ENCODE data around the gene MPO.
A peak's percentile ranks its signal among the peaks of the same experiment; 100 is the strongest.

Gene MPO

DNA sequence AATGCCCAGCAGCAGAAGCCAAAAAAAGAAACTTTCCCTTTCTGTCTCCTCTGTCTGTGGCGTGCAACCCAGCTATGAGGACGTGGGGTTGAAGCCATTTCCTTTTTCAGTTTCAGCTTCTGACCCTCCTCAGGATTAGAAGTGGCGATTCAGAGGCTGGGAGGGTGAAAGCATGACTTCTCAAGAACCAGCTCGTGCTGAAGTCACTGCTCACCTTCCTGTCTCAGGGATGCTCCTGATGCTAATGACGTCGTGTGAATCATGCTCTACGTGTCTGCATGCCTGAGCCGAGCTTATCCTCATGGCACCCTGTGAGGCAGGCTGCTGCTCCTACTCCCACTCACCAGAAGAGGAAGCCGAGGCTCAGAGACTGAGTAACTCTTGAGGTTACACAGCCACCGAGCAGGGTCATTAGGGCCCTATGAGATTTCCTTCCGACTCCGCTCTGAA, 48.0 kb downstream of the MPO start:
- DNase-seq = peak; percentile 95
- TF ChIP-seq, protein P1, sequence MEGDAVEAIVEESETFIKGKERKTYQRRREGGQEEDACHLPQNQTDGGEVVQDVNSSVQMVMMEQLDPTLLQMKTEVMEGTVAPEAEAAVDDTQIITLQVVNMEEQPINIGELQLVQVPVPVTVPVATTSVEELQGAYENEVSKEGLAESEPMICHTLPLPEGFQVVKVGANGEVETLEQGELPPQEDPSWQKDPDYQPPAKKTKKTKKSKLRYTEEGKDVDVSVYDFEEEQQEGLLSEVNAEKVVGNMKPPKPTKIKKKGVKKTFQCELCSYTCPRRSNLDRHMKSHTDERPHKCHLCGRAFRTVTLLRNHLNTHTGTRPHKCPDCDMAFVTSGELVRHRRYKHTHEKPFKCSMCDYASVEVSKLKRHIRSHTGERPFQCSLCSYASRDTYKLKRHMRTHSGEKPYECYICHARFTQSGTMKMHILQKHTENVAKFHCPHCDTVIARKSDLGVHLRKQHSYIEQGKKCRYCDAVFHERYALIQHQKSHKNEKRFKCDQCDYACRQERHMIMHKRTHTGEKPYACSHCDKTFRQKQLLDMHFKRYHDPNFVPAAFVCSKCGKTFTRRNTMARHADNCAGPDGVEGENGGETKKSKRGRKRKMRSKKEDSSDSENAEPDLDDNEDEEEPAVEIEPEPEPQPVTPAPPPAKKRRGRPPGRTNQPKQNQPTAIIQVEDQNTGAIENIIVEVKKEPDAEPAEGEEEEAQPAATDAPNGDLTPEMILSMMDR (IDR thresholded peaks at IDR 0.05; ENCODE audit: low read depth, low read length, missing control alignments) = peak; percentile 17
- in situ Hi-C loops (cut with HindIII; ENCODE audit: low pct_ligation_motif_present, low sequenced_read_pairs) = no loop called here
- Histone ChIP-seq H3K4me3 (ENCODE audit: low read depth, low read length) (no peak overlapping the region), H3K27ac (peak overlapping the region; percentile 1), H3K27me3 (replicated peaks) (no peaks in the 10 kb centered on the region), H3K36me3 (replicated peaks) (no peaks in the 10 kb centered on the region)

DNA sequence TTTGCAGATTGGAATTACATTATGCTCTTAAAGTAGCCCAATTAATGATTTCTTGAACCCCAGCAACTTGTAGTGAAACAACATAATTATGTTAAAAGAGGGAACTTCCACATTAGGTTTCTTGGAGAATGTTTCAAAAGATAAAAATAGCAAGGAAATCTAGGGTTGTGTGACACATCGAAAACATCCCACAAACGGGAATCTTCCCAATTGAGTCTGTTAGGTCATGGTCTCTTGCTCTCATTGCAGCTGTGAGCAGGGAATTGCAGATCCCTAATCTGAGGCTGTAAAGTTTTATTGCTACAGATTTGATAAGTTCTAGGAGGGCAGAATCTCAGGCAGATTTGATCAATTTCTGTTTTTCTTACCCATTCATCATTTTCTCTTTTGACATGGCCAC, 49.1 kb downstream of the MPO start:
- in situ Hi-C loops (cut with HindIII; ENCODE audit: low pct_ligation_motif_present, low sequenced_read_pairs) = no loop called here
- H3K27me3 ChIP-seq (replicated peaks) = no peaks in the 10 kb centered on the region
- H3K27ac ChIP-seq = no peak overlapping the region
- no peaks in the 10 kb centered on the region for H3K36me3 ChIP-seq (replicated peaks)
- no peak overlapping the region for H3K4me3 ChIP-seq (ENCODE audit: low read depth, low read length)
- DNase-seq = peak; percentile 4
- TF ChIP-seq, protein P1 (IDR thresholded peaks at IDR 0.05; ENCODE audit: low read depth, low read length, missing control alignments) = no peak

DNA sequence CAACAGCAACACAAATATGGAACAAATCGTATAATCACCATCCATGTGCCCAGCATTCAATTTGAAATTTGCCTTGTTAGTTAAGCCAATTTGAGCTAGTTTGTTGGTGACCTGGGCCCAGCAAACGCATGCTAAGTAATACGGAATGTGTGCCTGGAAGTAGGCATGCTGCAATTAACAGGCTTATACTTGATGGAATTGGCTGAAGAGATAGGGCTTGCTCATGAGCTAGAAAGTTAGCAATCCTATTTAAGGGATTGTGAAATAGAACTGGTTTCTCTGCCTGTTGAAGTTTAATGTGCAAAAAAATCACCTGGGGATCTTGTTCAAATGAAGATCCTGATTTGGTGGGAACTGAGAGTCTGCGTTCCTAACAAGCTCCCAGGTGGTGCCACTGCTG, 50.9 kb downstream of the MPO start:
- DNase-seq = no peak
- no peak overlapping the region for H3K27ac ChIP-seq
- TF ChIP-seq, protein P1 (IDR thresholded peaks at IDR 0.05; ENCODE audit: low read depth, low read length, missing control alignments) = no peak
- H3K27me3 ChIP-seq (replicated peaks) = no peaks in the 10 kb centered on the region
- no peak overlapping the region for H3K4me3 ChIP-seq (ENCODE audit: low read depth, low read length)
- in situ Hi-C loops (cut with HindIII; ENCODE audit: low pct_ligation_motif_present, low sequenced_read_pairs) = no loop called here
- no peaks in the 10 kb centered on the region for H3K36me3 ChIP-seq (replicated peaks)

DNA sequence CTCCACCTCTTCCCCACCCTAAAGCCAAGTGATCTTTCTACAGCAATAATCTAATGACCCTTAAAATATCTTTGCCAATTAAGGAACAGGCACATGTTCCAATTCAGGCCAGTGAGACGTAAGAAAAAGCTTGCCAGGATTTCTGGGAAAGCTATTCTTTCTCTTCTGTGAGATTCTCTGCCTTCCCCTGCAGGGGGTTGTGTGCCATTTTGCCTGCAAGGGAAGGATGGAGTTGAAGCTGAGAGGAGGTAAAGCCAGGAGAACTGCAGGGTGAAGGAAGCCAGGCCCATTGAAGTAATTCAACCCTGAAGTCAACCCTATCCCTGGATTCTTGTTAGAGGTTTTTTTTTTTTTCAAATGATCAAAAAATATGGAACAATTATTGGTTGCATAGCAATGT, 51.4 kb downstream of the MPO start:
- TF ChIP-seq, protein P1 (IDR thresholded peaks at IDR 0.05; ENCODE audit: low read depth, low read length, missing control alignments) = no peak
- no peaks in the 10 kb centered on the region for H3K27me3 ChIP-seq (replicated peaks)
- DNase-seq = no peak
- no peak overlapping the region for H3K27ac ChIP-seq
- in situ Hi-C loops (cut with HindIII; ENCODE audit: low pct_ligation_motif_present, low sequenced_read_pairs) = no loop called here
- H3K36me3 ChIP-seq (replicated peaks) = no peaks in the 10 kb centered on the region
- H3K4me3 ChIP-seq (ENCODE audit: low read depth, low read length) = no peak overlapping the region

DNA sequence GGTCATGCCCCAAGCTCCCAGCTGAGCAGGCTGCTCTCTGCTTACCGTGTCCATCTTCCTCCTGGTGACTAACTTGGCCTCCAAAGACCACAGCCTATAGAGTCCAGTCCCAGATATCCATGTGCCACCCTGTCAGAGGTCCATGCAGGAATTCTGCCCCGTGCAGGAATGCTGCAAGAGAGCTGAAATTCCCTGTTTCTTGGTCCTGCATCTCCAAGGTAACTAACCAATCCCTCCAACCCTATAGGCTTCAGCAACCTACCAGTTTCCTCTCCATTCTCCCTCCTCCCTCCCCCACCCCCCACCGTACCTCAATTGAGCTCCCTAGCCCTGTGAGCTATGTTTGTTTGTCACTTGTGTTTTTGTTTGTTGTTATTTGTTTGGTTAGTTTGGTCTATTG, 52.1 kb downstream of the MPO start:
- TF ChIP-seq, protein P1 (IDR thresholded peaks at IDR 0.05; ENCODE audit: low read depth, low read length, missing control alignments) = no peak
- Histone ChIP-seq H3K27ac (no peak overlapping the region), H3K36me3 (replicated peaks) (no peaks in the 10 kb centered on the region), H3K27me3 (replicated peaks) (no peaks in the 10 kb centered on the region), H3K4me3 (ENCODE audit: low read depth, low read length) (no peak overlapping the region)
- no peak for DNase-seq
- in situ Hi-C loops (cut with HindIII; ENCODE audit: low pct_ligation_motif_present, low sequenced_read_pairs) = no loop called here

DNA sequence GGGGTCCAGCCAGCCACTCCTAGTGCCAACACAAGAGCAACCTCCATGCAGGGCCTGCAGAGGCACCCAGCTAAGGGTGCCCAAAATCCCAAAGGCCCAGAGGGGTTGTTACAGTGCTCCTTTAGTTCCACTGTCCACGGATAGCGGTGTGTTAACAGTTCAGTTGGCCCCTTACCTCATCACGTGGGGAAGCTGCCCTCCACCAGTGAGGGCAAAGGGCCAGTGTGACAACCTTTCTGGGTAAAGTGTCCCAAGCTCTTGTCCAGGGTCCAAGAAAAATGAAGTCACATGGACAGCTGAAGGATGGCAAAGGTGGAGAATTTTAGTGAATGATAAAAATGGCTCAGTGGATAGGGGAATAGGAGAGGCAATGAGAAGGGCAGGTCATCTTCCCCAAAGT, 53.0 kb downstream of the MPO start:
- H3K36me3 ChIP-seq (replicated peaks) = no peaks in the 10 kb centered on the region
- H3K27me3 ChIP-seq (replicated peaks) = no peaks in the 10 kb centered on the region
- in situ Hi-C loops (cut with HindIII; ENCODE audit: low pct_ligation_motif_present, low sequenced_read_pairs) = no loop called here
- no peak overlapping the region for H3K27ac ChIP-seq
- no peak overlapping the region for H3K4me3 ChIP-seq (ENCODE audit: low read depth, low read length)
- no peak for DNase-seq
- TF ChIP-seq, protein P1 (IDR thresholded peaks at IDR 0.05; ENCODE audit: low read depth, low read length, missing control alignments) = no peak

All from brain microvascular endothelial cell (primary cell).